ENCODE results near the gene USP5. TPM values are rescaled to one million over a fixed set of nuclear protein-coding genes. Genes with fewer than 3 reads are reported as not detected.

The USP5 gene
- total and polyA plus RNA-seq, 2 donors (not counting 1 experiment from before 2014, with no cell fraction given) = 35.1 to 59.7 TPM

DNA sequence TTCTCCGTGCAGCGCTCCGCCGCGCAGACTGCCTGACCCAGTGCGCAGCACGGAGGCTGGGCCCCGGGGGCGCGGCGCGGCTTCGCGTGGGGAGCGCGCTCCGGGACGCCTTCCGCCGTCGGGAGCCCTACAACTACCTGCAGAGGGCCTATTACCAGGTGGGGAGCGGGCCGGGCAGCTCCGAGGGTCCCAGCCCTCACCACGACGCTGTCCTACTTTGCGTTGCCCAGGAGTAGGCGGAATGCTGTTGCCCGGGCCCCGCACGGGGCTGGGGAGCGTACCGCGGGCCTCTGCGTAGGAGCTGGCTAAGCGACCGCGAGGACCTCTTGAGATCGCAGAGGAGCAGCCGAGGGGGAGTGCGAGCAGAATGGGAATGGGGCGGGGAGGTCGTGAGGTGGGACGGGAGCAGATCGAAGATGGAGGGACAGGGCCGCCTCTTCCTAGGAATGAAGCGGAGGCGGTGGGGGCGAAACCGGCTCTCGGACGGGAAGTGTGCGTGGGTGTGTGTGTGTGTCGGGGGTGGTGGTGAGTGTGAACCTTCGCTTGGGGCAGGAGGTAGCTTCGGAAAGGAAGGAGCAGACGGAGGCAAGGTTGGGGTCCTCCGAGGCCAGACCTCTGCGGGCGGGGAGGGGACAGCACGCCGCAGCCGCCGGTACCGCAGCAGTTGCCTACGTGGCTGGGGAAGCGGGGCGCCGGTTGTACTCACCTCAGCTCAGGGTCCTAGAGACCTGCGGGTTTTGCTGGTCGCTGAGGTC, 23.0 kb upstream of the USP5 start:
- Mint-ChIP-seq H3K4me1 (peaks cover 21% of the 10 kb centered on the region), H3K9me3 (ENCODE audit: insufficient read depth) (no peaks in the 10 kb centered on the region), H3K27me3 (peaks cover 76% of the 10 kb centered on the region), H3K27ac (peak overlapping the region; percentile 59), H3K4me3 (peak overlapping the region; percentile 93)
- H3K79me2 ChIP-seq (ENCODE audit: control insufficient read depth, insufficient read depth, low read length) = no peaks in the 10 kb centered on the region
- WGBS (ENCODE audit: insufficient coverage) = under 1% methylated on average over 71 of the region's 71 CpGs
- H3K27me3 ChIP-seq (replicated peaks in 1 of 4; ENCODE audit: control extremely low read depth in 1 of 4, control insufficient read depth in 3 of 4, insufficient read depth in 4 of 4, low read length in 3 of 4) = peaks cover 0 to 66% (median 34%) of the 10 kb centered on the region in 4 experiments
- H3K4me3 ChIP-seq (ENCODE audit: control extremely low read depth in 1 of 5, extremely low read depth in 1 of 5, insufficient read depth in 1 of 5, low read depth in 2 of 5, low read length in 4 of 5) = peak overlapping the region; percentile 26 to 73 (median 58)
- peaks cover 11% of the 10 kb centered on the region for H4K20me1 ChIP-seq (ENCODE audit: control insufficient read depth, insufficient read depth, low read length, poor library complexity, severe bottlenecking)
- CTCF ChIA-PET = interaction anchor here (0.6 to 1.8 kb wide), 7 partner anchors 10 to 355 kb away, joined by 3 to 5 read pairs (median 4); partner anchors contain the start of genes CDCA3, MLF2, SPSB2 and USP5
- H3K4me1 ChIP-seq (ENCODE audit: control insufficient read depth in 2 of 2, insufficient read depth in 2 of 2, low read length in 2 of 2) = peaks cover 23 to 29% of the 10 kb centered on the region in 2 donors
- peak overlapping the region in 1 of 2 donors; percentile 41 for H3K27ac ChIP-seq (ENCODE audit: low read length in 2 of 2)
- ATAC-seq (ENCODE audit: low read depth) (peak; percentile 35), DNase-seq (peak; percentile 67)
- TF ChIP-seq, protein P1, sequence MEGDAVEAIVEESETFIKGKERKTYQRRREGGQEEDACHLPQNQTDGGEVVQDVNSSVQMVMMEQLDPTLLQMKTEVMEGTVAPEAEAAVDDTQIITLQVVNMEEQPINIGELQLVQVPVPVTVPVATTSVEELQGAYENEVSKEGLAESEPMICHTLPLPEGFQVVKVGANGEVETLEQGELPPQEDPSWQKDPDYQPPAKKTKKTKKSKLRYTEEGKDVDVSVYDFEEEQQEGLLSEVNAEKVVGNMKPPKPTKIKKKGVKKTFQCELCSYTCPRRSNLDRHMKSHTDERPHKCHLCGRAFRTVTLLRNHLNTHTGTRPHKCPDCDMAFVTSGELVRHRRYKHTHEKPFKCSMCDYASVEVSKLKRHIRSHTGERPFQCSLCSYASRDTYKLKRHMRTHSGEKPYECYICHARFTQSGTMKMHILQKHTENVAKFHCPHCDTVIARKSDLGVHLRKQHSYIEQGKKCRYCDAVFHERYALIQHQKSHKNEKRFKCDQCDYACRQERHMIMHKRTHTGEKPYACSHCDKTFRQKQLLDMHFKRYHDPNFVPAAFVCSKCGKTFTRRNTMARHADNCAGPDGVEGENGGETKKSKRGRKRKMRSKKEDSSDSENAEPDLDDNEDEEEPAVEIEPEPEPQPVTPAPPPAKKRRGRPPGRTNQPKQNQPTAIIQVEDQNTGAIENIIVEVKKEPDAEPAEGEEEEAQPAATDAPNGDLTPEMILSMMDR (IDR thresholded peaks at IDR 0.05) = no peak
- TF ChIP-seq EZH2 (IDR thresholded peaks at IDR 0.05; ENCODE audit: borderline replicate concordance, insufficient read depth, low read depth, low read length, poor library complexity, severe bottlenecking) = peak; percentile 99
- intact Hi-C loops (cut with micrococcal nuclease) = no loop called here
- peak overlapping the region; percentile 100 for H3K4me2 ChIP-seq (replicated peaks; ENCODE audit: low read depth, low read length, poor library complexity, severe bottlenecking)
- no peaks in the 10 kb centered on the region for H3K36me3 ChIP-seq (replicated peaks in 1 of 2; ENCODE audit: control extremely low read depth in 1 of 2, control insufficient read depth in 1 of 2, extremely low read depth in 1 of 2, insufficient read depth in 2 of 2, low read length in 1 of 2)
- POLR2A ChIA-PET = interaction anchor here (0.7 to 1.5 kb wide), 3 partner anchors 53 to 105 kb away, joined by 3 to 4 read pairs (median 3); partner anchors contain the start of genes COPS7A and MLF2
- peak overlapping the region; percentile 80 for H3K9ac ChIP-seq (ENCODE audit: low read length)
- peaks cover 0 to 11% (median 0%) of the 10 kb centered on the region in 3 donors for H3K9me3 ChIP-seq (ENCODE audit: control extremely low read depth in 1 of 3, control insufficient read depth in 2 of 3, insufficient read depth in 1 of 3, low read length in 2 of 3)
- H2AFZ ChIP-seq (ENCODE audit: insufficient read depth, low read depth, low read length, poor library complexity, severe bottlenecking) = peak overlapping the region; percentile 91

Measured in B cell (primary cell).